Sigmoid colon (tissue), 4 donors: ENCODE data around the gene ADRA2A.

Source experiments
- EP300 ChIP-seq, 4 donors: sonication (generic); formaldehyde crosslinking; IDR thresholded peaks; one replicate each; pipeline ENCODE4 v1.6.1; 2017; ENCODE audit warnings: antibody characterized with exemption in 4 of 4
- POLR2A ChIP-seq, 2 donors: fragments of 450-650 bp; IDR thresholded peaks; one replicate each; pipeline ENCODE4 v1.6.1; 2016; ENCODE audit warnings: antibody characterized with exemption in 2 of 2, mild to moderate bottlenecking in 2 of 2, moderate library complexity in 2 of 2
- POLR2AphosphoS5 ChIP-seq, 4 donors: sonication (generic); formaldehyde crosslinking; IDR thresholded peaks; one replicate each; pipeline ENCODE4 v1.6.1; 2017; ENCODE audit warnings: antibody characterized with exemption in 4 of 4
- TF ChIP-seq, protein P1 (sequence below), 4 experiments: fragments of 450-650 bp in 3 of 4; fragments of 200-600 bp in 1 of 4; IDR thresholded peaks; one replicate each; pipeline ENCODE4 v1.5.1; 2016 to 2019; ENCODE audit warnings: antibody characterized with exemption in 4 of 4, mild to moderate bottlenecking in 3 of 4, moderate library complexity in 2 of 4

GRCh38 chr10:111123883-111124282, 47.1 kb downstream of the ADRA2A start:
- TF ChIP-seq, protein P1, sequence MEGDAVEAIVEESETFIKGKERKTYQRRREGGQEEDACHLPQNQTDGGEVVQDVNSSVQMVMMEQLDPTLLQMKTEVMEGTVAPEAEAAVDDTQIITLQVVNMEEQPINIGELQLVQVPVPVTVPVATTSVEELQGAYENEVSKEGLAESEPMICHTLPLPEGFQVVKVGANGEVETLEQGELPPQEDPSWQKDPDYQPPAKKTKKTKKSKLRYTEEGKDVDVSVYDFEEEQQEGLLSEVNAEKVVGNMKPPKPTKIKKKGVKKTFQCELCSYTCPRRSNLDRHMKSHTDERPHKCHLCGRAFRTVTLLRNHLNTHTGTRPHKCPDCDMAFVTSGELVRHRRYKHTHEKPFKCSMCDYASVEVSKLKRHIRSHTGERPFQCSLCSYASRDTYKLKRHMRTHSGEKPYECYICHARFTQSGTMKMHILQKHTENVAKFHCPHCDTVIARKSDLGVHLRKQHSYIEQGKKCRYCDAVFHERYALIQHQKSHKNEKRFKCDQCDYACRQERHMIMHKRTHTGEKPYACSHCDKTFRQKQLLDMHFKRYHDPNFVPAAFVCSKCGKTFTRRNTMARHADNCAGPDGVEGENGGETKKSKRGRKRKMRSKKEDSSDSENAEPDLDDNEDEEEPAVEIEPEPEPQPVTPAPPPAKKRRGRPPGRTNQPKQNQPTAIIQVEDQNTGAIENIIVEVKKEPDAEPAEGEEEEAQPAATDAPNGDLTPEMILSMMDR (IDR thresholded peaks at IDR 0.05) = no peak
- TF ChIP-seq EP300 (IDR thresholded peaks at IDR 0.05) (no peak), POLR2AphosphoS5 (IDR thresholded peaks at IDR 0.05) (no peak), POLR2A (IDR thresholded peaks at IDR 0.05) (no peak)
